Posterior cingulate gyrus (tissue), 11 donors: ENCODE results near the gene HAUS7.

Source experiments
- DNase-seq, 10 donors: peaks; one replicate each; pipeline versions ENCODE4 v3.0.0 to v3.0.0-alpha.2; 2020 to 2021; ENCODE audit warnings: mixed read lengths in 3 of 10
- intact Hi-C: fragments of 100-400 bp; cut with DNase I; formaldehyde crosslinking; loops from one replicate; pipeline ENCODE4 v1.15.1; 2023

Gene HAUS7

GRCh38 chrX:153398275-153398960, 72.0 kb downstream of the HAUS7 start:
- DNase-seq = peak in 2 of 10 donors; percentile 39 to 67
- intact Hi-C loops = no loop called here
